Endometrial microvascular endothelial cells (primary cell): Measurements from ENCODE around the gene EFCAB8. TPM values are rescaled to one million over a fixed set of nuclear protein-coding genes. Genes with fewer than 3 reads are reported as not detected.

Experiments used
- in situ Hi-C: cut with HindIII; loops from 2 replicates; pipeline ENCODE4 v1.10.0; 2017; ENCODE audit warnings: low sequenced_read_pairs, low pct_unique_long_range_greater_than_20kb; ENCODE audit errors: inconsistent ontology term
- total RNA-seq: library from RNA; depleted of rRNA; stranded (reverse); fragments of >200 nt; gene quantifications from one replicate; pipeline ENCODE4 v1.2.3, GENCODE V29; 2015; ENCODE audit errors: inconsistent ontology term

EFCAB8 gene, protein sequence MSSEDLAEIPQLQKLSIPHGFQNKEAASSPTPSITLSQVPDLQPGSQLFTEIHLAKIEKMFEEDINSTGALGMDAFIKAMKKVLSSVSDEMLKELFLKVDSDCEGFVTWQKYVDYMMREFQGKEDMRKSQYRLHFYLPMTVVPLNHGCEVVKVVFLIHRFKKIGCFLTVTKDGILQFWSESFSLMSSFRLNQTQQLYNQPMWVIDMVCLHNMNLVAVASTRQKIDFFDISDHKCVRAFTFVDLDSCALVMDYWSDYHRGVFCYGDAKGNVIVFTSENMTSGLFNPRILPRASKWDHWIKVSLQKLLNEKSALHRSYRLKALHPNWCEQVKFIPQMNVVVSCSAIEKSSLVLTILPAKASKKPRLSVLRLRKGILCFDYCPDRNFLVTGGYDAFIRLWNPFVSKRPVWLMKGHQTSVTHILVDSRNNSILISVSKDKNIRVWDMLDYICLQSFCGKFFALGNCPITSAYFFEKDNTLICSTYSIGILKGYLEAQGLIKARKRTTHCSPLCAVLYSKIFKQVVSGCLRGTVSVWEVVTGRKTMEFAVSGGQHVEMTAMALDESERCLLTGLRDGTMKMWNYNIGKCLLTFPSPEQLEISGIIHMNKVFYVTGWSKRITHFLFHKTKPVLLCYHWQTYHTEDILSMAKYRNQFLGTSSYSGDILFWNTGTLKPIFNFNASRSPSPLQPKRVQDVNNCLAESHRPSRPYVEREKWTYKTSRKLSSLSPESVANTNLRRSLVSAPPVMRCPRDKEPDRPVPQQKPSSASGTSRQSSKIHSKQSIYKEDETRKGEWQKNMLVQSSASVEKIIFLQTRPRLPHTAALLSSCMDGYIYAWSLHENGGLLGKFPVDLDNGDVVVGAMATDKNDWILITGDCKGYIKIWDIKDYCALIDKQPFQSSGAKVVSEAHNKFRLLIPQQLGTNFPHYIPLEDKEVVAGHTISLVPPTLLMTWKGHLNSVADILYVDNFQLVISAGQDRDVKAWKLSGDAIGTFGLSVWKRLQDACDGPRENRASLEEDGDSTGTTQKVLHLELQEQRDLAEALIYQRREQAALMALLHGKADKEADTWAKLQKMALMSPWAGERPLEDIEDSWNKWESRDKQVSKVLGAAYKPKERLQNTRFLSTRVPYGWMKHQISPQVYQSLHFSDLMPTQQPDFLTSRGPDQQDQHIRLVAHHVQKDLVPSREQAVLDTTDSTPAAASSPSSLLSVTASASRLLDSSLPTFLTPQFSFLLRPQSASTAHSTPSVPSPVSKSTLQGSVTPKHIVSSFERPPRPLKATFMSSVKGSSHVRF
- not detected for total RNA-seq

DNA sequence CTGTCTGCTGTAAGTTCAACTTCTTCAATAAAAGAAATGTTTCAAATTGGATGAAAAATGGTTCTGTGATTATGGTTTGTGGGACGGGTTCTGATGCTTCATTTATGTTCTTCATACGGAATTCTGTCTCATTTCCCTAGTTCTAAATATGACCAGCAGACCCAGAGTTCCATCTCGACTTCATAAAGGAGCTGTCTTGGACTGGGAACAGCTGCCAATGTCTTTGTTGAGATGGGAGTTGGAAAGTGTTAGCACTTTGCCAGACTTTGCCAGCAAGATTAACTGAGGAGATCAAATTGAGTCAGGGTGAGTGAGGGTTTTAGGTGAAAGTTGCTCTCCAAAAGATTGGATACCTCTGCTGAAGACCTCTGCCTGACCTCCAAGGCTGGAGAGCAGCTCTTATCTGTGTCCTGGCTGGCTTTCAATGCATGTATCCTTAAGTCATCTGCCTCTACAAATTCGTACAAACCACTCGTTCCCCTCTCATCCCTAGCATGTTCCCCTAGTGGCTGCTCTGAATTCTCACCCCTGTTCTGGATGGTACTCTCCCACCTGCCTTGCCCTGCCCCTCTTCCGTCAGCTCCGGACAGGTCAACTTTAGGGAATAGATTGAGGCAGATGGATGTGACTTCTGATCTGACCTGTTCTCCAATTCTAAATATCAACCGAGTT is at the start of gene EFCAB8:
TSS of gene EFCAB8 (plus strand) at position 223 of the 672 bp plus-strand sequence. CDS start 4,870 bp downstream, outside the sequence.
- in situ Hi-C loops: no loop called here

DNA sequence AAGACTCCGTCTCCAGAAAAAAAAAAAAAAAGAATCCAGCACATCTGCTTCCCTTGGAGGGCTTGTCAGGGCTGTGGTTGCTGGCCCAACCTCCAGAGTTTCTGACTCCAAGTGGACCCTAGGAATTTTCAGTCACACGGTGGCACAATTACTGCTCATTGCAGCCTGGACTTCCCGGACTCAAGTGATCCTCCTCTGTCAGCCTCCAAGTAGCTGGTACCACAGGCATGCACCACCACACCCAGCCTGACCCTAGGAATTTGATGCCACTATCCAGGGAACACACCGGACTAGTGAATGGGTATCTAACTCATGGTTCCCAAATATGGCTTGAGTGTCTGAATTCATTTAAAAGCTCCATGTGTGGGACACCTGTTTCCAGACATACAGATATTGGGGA is 48.8 kb upstream of the EFCAB8 start:
- in situ Hi-C loops: no loop called here

DNA sequence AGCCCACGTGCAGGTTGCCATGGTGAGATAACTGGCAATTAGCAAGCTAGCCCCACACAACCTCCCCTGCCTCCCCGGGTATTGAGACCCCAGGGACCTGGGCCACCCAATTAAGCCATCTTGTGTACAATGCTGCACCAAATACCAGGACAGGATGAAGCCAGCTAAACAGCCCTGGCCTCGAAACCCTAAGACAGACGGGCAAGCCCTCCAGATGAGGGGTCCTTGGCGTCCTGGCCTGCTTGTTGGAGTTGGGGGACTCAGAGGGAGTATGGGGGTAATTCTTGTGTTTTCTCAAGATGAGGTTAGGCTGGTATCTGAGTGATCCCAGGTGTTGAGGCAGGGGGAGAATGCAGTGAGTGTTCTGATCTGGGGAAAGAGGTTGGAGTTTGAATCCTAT is 47.8 kb upstream of the EFCAB8 start:
- in situ Hi-C loops: no loop called here

DNA sequence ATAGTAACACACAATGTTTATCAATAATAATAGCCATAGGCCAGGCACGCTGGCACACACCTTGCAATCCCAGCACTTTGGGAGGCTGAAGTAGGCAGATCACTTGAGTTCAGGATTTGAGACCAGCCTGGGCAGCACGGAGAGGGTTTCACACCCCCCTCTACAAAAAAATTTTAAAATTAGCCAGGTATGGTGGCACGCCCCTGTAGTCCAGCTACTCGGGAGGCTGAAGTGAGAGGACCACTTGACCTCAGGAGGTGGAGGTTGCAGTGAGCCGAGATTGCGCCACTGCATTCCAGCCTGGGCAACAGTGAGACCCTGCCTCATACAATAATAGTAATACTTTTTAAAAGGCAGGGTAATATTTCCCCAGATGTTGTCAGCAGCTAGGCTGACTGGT is 46.8 kb upstream of the EFCAB8 start:
- in situ Hi-C loops: no loop called here

DNA sequence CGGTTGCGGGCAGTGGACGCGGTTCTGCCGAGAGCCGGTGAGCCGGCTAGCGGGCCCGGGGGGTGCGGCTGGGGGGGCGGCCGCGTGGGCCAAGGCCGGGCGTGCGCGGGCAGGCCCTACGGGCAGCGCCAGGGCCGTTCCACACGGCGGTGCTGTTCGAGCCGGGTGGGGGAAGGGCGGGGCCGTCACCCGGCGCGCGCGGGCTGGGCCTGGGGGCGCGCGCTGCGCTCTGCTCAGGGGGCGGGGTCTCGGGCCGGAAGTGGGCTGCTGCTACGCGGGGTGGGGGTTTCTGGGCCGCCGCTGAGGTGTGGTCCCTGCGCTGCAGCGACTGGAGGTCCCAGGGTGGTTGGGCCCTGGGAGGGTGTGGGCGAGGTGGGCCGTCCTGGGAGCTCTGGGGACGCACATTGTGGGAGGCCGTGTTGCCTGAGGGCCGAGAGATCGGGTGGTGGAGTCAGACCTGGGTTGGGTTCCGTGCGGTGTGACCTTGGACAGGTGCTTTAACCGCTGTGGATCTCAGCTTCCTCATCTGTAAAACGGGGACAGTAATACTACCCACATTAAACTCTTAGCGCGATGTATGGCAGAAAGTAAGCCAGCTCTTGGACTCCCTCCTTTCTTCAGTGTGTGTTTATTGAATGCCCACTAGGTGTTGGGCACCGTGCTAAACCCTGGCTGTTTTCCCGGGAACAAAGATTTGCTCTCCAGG is 38.6 kb upstream of the EFCAB8 start:
- in situ Hi-C loops: no loop called here

DNA sequence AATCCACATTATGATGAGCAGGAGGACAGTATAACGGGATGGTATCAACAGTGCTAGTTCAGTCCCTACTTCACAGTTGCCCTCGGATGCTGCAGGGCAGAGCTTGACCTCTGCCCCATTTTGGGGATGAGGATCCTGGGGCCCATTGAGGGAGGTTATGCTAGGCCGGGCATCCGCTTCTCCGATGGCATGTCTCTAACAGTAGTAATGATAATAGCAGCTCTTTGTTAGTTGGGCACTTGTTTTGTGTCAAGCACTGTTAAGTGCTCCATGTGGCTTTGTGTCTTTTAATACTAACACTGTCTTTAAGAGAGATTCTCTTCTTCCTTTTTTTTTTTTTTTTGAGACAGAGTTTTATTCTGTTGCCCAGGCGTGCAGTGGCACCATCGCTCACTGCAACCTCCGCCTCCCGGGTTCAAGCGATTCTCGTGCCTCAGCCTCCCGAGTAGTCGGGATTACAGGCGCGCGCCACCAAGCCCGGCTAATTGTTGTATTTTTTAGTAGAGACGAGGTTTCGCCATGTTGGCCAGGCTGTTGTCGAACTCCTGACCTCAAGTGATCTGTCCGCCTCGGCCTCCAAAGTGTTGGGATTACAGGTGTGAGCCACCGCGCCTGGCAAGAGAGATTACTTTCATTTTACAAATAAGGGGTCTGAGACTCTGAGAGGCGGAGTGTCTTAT is 37.9 kb upstream of the EFCAB8 start:
- in situ Hi-C loops: no loop called here

DNA sequence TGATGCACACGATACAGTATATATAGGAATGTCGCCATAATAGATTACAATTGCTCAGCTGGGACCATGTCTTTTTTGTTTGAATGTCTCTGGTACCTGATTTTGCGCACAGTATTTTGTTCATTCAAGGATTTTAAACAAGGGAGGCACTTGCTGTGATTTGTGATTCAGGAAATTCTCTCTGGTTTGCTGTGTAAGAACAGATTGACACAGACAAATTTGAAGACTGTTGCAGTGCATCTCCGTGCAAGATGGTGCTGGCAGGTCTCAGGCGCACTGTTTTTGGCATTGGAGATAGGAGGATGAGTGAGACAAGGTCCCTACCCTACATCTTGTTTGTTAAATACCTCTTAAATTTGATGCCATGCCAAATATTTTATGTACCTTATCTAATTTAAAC is 36.5 kb upstream of the EFCAB8 start:
- in situ Hi-C loops: no loop called here

DNA sequence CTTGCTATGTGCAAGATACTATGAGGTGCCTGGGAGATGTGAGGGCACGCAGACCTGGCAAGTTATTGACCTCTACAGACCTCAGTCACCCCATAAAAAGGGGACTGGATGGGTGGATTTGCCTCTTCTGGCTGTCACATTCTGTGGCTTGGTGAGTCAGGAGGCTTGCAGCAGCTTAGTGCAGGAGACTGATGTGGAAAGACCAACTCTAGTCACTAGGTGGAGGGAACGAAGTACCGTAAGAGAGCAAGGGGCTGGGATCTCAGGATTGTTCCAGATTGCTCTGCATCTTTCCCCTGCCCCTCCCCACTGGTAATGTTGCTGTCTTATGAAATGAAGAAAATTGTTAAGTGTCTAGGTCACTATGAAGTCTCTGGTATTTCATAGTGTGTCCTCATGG is 35.6 kb upstream of the EFCAB8 start:
- in situ Hi-C loops: no loop called here

DNA sequence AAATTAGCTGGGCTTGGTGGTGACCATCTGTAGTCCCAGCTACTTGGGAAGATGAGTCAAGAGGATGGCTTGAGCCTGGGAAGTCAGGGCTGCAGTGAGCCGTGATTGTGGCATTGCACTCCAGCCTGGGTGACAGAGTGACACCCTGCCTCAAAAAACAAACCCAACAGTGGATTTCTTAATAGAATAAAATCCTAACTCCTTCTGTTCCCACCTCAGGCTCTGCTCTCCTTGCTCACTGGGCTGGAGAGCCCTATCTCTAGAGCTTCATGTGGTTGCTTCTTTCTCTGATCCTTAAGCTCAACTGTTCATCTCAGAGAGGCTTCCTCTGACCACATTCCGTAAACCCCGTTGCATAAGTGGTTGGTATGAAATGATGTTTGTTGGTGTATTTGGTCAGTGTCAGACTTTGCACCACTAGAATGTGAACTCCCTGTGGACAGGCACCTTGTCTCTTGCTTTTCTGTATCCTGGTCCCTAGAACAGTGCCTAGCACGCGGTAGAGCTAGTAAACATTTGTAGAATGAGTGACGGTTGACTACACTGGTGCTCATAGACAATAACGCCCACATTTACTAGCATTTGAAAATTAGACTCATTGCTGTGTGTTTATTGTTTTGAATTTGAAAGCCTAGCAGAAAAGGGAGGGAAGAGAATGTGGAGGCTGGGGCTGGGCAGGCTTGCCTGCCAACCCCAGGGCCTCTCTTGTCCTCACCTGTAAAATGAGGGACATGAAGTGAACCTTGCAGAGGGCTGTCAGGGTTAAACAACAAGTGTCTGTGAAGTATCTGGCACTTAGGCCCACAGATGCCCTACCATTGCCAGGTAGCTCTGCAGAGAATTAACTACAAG is 34.8 kb upstream of the EFCAB8 start:
- in situ Hi-C loops: no loop called here

DNA sequence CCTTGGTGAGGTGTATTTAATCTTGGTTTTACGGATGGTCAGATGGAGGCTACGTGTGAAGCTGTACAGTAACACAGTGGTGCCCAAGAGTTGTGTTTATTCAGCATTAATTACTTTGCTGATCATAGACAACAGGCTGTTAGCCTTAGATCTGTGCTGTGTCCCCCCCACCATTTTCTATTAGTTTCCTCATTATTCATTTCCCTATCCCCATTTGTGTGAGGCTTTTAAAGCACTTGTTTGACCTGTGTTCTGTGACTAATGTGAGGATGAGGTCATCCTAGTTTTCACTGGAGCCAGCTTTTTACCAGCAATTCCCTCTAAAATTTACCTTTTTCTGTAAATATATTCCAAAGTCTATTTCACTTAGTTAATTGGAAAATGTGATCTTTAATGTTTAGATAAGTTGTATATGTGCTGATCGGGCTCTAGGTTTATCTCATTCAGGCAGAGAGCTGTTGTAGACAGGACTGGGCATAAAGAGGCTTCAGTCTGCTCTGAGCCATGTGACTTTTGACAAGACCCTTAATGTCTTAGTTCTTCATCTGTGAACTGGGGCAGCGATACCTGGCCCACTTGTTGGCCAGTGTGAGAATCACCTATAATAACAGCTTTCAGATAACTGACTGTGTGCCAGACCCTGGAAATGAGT is 30.6 kb upstream of the EFCAB8 start:
- in situ Hi-C loops: no loop called here

DNA sequence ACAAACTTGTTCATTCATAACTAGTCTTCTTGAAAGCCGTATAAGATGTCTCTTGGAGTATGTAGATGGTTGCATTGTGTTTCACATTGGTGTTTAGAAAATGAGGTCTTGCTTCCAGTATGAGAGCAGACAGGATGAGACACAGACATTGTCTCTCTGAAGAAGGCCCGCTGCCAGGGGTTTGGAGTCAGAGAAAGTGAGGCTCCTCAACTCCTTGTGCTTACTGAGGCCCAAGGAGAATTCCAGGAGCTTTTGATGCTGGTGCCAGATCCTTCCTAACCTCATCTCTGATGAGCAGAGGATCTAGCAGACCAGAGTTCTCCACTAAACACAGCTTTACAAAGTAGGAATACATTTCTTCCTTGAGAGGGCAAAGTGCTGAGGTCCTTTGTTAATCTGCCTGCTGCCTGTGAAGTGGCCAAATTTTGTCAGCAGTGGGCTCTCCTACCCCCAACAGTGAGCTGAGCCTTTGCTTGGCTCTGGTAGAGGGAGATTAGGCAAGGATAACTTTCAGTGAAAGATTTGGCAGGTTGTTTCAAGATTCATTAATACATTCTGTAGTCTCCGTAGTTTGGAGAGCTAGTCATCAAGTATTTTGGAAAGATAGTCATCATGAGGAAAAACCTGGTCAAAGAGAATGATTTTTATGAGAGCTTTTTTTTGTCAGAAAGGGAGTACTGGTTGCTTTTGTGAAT is 29.3 kb upstream of the EFCAB8 start:
- in situ Hi-C loops: no loop called here

DNA sequence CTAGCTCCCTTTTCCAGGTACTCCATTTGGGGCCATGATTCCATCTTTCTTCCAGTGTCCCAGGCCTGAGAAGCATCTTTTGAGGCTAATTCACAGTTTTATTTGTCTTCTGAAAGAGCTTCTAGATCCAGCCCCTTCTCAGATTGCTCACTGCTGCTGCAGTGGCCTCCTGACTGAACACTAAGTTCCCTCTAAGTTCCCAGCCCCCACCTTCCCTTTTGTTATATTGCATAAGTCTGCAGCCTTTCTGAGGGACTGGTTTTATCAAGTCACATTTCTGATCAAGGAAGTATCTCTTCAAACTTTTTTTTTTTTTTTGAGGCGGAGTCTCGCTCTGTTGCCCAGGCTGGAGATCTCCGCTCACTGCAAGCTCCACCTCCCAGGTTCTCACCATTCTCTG is 28.3 kb upstream of the EFCAB8 start:
- in situ Hi-C loops: no loop called here

DNA sequence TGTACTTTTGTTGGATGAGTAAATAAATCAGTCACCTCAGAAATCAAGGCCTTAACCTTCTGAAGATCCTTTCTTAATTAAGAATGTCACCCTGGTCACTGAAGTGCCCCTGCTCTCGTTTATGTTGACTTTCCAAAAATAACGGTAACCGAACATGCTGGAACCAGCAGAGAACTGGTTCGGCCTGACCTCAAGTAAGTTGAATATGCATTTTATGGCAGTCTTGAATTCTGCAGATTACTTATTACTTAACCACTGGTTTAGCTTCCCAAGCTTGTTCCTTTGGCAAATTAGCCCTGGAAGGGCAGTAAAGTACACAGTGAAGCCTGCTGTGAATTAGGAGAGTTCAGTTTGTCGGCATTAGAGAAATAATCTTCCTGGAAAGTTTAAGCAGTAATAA is 26.7 kb upstream of the EFCAB8 start:
- in situ Hi-C loops: no loop called here

DNA sequence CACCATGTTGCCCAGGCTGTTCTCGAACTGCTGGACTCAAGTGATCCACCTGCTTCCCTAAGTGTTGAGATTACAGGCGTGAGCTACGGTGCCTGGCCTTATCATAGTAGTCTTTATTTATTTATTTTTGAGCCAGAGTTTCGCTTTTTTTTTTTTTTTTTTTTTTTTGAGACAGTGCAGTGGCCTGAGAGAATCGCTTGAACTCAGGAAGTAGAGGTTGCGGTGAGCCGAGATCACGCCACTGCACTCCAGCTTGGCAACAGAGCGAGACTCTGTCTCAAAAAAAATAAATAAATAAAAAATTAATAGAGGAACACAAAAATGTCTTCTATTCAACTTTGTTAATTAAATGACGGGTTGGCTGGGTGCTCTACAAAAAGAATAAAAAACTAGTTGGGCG is 26.1 kb upstream of the EFCAB8 start:
- in situ Hi-C loops: no loop called here

DNA sequence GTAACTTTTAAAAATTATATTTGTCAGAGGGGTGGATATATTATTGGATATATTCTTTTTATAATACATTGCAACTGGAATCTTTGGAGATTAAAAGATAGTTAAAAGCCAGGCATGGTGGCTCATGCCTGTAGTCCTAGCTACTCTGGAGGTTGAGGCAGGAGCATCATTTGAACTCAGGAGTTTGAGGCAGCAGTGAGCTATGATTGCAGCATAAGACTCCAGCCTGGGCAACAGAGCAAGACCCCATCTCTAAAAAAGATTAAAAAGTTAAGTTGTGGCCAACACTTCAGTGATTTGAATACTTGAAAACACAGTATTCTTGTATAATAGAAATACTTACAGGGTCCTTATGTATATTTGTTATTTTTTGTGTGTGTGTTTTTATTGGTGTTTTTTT is 23.8 kb upstream of the EFCAB8 start:
- in situ Hi-C loops: no loop called here

DNA sequence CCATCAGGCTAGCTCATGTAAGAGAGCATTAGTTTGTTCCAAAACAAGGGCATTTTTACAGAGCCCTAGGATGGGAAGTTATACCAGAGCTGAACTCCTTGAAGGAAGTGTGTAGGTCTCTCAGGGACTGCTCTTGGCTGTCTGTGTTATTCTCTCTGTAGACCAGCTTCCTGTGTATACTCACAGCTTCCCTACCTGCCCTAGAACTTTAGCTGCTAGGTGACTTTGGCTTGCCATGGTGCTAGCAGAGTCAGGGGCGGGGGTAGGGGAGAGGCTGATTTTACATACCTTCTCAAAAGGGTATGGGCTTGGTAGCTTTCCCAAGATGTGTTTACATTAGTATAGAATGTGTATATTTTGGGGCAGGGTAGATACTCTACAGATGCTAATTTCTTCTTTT is 21.6 kb upstream of the EFCAB8 start:
- in situ Hi-C loops: no loop called here
